VCaP (cell line): ENCODE data around the gene KIR2DL4.
"Not testable (repeated sequence)": the region's sequence is repeated elsewhere in the genome, so short reads cannot be mapped to it uniquely, and the experiment has no call there.

Experiments
- H3K27ac ChIP-seq: fragments of 450-650 bp; 2 replicates; pipeline ENCODE4 v1.5.1; 2017
- CTCF ChIP-seq: fragments of 450-650 bp; conservative IDR thresholded peaks from 2 replicates; pipeline ENCODE4 v1.5.1; 2017; ENCODE audit warnings: mild to moderate bottlenecking, moderate library complexity

Gene KIR2DL4

DNA sequence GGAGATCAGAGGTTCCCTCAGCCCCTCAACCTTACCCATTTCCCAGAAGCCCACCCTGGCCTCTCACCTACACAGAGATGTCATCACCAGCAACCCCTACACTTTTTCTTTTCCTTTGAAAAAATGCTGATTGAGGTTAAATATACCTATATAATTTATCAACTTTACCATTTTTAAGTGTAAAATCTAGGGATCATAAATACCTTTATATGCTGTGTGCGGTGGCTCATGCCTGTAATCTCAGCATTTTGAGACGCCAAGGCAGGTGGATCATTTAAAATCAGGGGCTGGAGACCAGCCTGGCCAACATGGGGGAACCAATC, 3.1 kb downstream of the KIR2DL4 start:
- H3K27ac ChIP-seq: no peak overlapping the region
- no peak for TF ChIP-seq CTCF

DNA sequence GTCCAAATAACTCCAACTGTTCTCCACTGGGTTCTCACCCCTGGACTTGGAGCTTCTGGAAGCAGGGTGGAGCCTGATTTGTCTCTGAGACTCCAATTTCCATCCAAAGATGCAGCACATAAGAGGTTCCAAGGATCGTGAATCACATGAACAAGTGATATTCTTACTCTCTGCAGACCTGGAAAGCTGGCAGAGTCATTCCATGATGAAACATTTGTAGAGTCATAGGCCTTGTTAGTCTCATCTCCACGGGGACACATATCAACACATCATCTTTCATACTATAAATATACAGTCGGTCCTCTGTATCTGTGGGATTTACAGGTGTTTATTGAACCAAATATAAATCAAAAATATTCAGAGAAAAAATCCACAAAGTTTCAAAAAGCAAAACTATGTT, 11.2 kb downstream of the KIR2DL4 start:
- H3K27ac ChIP-seq: not testable (repeated sequence)

- peak within 1 kb of the TSS; percentile 22; the same call in 1 of the 2 replicates for H3K27ac ChIP-seq
Measured at GRCh38 chr19:54816251-54816650, 12.8 kb downstream of the KIR2DL4 start, which contains the start of gene KIR3DL1. TSS of gene KIR3DL1 (plus strand) at chr19:54816468.

DNA sequence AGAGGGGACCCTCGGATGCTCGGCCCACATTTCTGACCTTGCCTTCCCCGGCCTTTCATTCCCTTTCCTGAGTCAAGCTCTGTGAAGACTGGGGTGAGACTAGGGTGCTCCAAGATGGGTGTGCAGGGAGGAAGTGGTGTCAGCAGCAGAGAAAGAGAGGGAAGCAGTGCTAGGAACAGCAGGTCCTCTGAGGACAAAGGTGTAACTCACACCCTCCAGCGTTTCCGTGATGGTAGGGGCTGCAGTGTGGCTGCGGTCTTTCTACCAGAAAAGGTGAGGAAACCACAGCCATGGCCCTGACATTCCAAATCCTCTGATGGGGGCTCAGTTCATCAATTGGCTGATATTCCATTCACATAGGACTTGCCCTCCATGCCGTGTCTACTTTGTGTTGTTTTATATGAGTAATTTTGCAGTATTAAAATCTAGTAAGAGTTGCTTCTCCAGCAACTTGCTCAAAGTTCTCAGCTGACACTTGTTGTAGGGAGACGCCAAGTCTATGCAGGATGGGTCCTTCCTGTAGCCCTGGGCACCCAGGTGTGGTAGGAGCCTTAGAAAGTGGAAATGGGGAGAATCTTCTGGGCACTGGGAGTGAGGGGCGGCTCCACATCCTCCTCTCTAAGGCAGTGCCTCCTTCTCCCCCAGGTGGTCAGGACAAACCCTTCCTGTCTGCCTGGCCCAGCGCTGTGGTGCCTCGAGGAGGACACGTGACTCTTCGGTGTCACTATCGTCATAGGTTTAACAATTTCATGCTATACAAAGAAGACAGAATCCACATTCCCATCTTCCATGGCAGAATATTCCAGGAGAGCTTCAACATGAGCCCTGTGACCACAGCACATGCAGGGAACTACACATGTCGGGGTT, 14.5 kb downstream of the KIR2DL4 start:
- H3K27ac ChIP-seq: no peak overlapping the region
- TF ChIP-seq CTCF: no peak

DNA sequence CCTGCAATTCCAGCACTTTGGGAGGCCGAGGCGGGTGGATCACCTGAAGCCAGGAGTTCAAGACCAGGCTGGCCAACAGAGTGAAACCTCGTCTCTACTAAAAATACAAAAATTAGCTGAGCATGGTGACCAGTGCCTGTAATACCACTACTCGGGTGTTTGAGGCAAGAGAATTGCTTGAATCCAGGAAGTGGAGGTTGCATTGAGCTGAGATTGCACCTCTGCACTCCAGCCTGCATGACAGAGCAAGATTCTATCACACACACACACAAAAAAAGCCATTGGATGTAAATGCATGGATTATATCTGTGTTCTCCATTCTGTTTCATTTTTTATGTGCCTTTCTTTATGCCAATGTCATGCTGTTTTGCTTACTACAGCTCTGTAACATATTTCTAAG, 21.0 kb downstream of the KIR2DL4 start:
- H3K27ac ChIP-seq: not testable (repeated sequence)

DNA sequence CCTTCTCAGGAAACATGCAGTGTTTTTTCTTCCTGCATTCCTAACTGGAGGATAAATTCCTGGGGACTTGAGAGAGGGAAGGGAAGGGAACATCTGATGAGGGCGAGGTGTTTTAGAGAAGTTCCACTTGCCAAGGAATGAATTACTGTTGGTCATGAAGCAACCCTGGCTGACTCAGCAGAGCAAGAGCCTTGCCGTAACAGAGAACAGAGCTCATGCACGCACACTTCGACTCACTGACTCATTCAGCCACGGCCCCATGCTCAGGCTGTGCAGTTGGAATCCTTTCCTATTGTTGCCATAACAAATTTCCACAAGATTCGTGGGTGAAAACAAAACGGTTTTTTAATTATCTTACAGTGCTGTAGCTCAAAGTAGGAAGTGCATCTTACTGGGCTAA, 21.9 kb downstream of the KIR2DL4 start:
- H3K27ac ChIP-seq: not testable (repeated sequence)

- peak overlapping the region; percentile 26; the same call in 1 of the 2 replicates for H3K27ac ChIP-seq
Measured at GRCh38 chr19:54828064-54828463, 24.7 kb downstream of the KIR2DL4 start.

GRCh38 chr19:54832496-54832895, 29.1 kb downstream of the KIR2DL4 start, which contains the start of gene KIR2DS4:
TSS of gene KIR2DS4 (plus strand) at chr19:54832676.
- not testable (repeated sequence) for H3K27ac ChIP-seq

GRCh38 chr19:54835126-54835525, 31.7 kb downstream of the KIR2DL4 start:
- H3K27ac ChIP-seq: not testable (repeated sequence)

- not testable (repeated sequence) for H3K27ac ChIP-seq
Measured at GRCh38 chr19:54837522-54837921, 34.1 kb downstream of the KIR2DL4 start.

- H3K27ac ChIP-seq: not testable (repeated sequence)
Measured at GRCh38 chr19:54843171-54843570, 39.8 kb downstream of the KIR2DL4 start.

GRCh38 chr19:54850061-54850640, 46.7 kb downstream of the KIR2DL4 start, which contains the start of gene KIR3DL2:
TSS of gene KIR3DL2 (plus strand) at chr19:54850443. CDS start at chr19:54850476, 33 bp downstream.
- H3K27ac ChIP-seq: not testable (repeated sequence)

GRCh38 chr19:54850930-54851329, 47.5 kb downstream of the KIR2DL4 start:
- no peak overlapping the region for H3K27ac ChIP-seq
- no peak for TF ChIP-seq CTCF
